ENCODE results near the gene APCDD1. TPM values are rescaled to one million over a fixed set of nuclear protein-coding genes. Genes with fewer than 3 reads are reported as not detected.

The APCDD1 gene
- total RNA-seq, 2 donors from 2014 or later, result 41.0 to 126 TPM

DNA sequence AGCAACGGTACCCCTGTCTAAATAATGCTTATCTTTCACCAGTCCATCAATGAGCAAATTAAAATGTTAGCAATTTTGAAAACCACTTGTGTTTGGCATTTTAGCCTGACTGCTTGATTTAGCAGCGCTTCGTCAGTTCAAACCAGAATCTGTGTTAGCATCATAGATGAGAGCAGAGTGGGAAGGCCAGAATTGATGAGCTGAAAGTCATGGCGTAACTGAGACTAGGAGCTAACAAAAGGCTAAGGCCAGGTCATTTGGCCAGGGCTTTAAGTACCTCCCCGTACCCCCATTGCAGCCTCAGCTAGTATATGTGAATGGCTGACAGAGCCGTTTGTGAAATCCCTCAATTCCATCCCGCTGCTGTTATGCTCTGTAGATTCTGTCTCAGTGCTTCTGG lies 16.0 kb downstream of the APCDD1 start:
- DNase-seq (ENCODE audit: low spot score), result no peak
- Histone ChIP-seq H3K4me1 (replicated peaks) (no peaks in the 10 kb centered on the region), H3K27me3 (replicated peaks; ENCODE audit: insufficient read depth) (no peaks in the 10 kb centered on the region), H3K27ac (no peak overlapping the region), H3K4me3 (no peak overlapping the region), H3K36me3 (no peaks in the 10 kb centered on the region), H3K9me3 (no peaks in the 10 kb centered on the region)
- WGBS, result 89% methylated on average over 7 of the region's 7 CpGs
- TF ChIP-seq CTCF (IDR thresholded peaks at IDR 0.05) (no peak), POLR2A (IDR thresholded peaks at IDR 0.05) (no peak), POLR2AphosphoS5 (IDR thresholded peaks at IDR 0.05) (no peak)
- intact Hi-C loops (cut with DNase I), result no loop called here

DNA sequence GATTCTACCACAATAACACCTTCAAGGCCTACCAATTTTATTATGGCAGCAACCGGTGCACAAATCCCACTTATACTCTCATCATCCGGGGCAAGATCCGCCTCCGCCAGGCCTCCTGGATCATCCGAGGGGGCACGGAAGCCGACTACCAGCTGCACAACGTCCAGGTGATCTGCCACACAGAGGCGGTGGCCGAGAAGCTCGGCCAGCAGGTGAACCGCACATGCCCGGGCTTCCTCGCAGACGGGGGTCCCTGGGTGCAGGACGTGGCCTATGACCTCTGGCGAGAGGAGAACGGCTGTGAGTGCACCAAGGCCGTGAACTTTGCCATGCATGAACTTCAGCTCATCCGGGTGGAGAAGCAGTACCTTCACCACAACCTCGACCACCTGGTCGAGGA lies 17.1 kb downstream of the APCDD1 start:
- no peaks in the 10 kb centered on the region for H3K36me3 ChIP-seq
- H3K4me1 ChIP-seq (replicated peaks), result no peaks in the 10 kb centered on the region
- H3K4me3 ChIP-seq, result no peak overlapping the region
- TF ChIP-seq CTCF (IDR thresholded peaks at IDR 0.05), result no peak
- TF ChIP-seq POLR2A (IDR thresholded peaks at IDR 0.05), result no peak
- TF ChIP-seq POLR2AphosphoS5 (IDR thresholded peaks at IDR 0.05), result no peak
- no peaks in the 10 kb centered on the region for H3K27me3 ChIP-seq (replicated peaks; ENCODE audit: insufficient read depth)
- no peak overlapping the region for H3K27ac ChIP-seq
- intact Hi-C loops (cut with DNase I), result no loop called here
- H3K9me3 ChIP-seq, result no peaks in the 10 kb centered on the region
- 96% methylated on average over 22 of the region's 22 CpGs for WGBS
- no peak for DNase-seq (ENCODE audit: low spot score)

GRCh38 chr18:10473132-10473531 lies 18.7 kb downstream of the APCDD1 start:
- WGBS, result 44% methylated on average over 5 of the region's 5 CpGs
- Histone ChIP-seq H3K36me3 (no peaks in the 10 kb centered on the region), H3K27me3 (replicated peaks; ENCODE audit: insufficient read depth) (no peaks in the 10 kb centered on the region), H3K4me1 (replicated peaks) (no peaks in the 10 kb centered on the region), H3K27ac (no peak overlapping the region), H3K9me3 (no peaks in the 10 kb centered on the region), H3K4me3 (no peak overlapping the region)
- intact Hi-C loops (cut with DNase I), result no loop called here
- DNase-seq (ENCODE audit: low spot score), result no peak
- no peak for TF ChIP-seq POLR2AphosphoS5 (IDR thresholded peaks at IDR 0.05)
- TF ChIP-seq POLR2A (IDR thresholded peaks at IDR 0.05), result no peak
- TF ChIP-seq CTCF (IDR thresholded peaks at IDR 0.05), result no peak

- intact Hi-C loops (cut with DNase I), result no loop called here
- no peak for DNase-seq (ENCODE audit: low spot score)
- TF ChIP-seq POLR2A (IDR thresholded peaks at IDR 0.05) (no peak), CTCF (IDR thresholded peaks at IDR 0.05) (no peak), POLR2AphosphoS5 (IDR thresholded peaks at IDR 0.05) (no peak)
- WGBS, result 94% methylated on average over 17 of the region's 17 CpGs
- H3K36me3 ChIP-seq, result no peaks in the 10 kb centered on the region
- H3K4me3 ChIP-seq, result no peak overlapping the region
- H3K27me3 ChIP-seq (replicated peaks; ENCODE audit: insufficient read depth), result no peaks in the 10 kb centered on the region
- H3K4me1 ChIP-seq (replicated peaks), result no peaks in the 10 kb centered on the region
- no peaks in the 10 kb centered on the region for H3K9me3 ChIP-seq
- no peak overlapping the region for H3K27ac ChIP-seq
Observed at GRCh38 chr18:10474309-10474708, 19.9 kb downstream of the APCDD1 start.

- H3K36me3 ChIP-seq, result no peaks in the 10 kb centered on the region
- intact Hi-C loops (cut with DNase I), result no loop called here
- no peak for DNase-seq (ENCODE audit: low spot score)
- no peak overlapping the region for H3K4me3 ChIP-seq
- TF ChIP-seq POLR2A (IDR thresholded peaks at IDR 0.05) (no peak), POLR2AphosphoS5 (IDR thresholded peaks at IDR 0.05) (no peak), CTCF (IDR thresholded peaks at IDR 0.05) (no peak)
- peak overlapping the region in 1 of 2 donors; percentile 44 for H3K27ac ChIP-seq
- H3K9me3 ChIP-seq, result no peaks in the 10 kb centered on the region
- WGBS, result 43% methylated on average over 3 of the region's 3 CpGs
- H3K4me1 ChIP-seq (replicated peaks), result no peaks in the 10 kb centered on the region
- no peaks in the 10 kb centered on the region for H3K27me3 ChIP-seq (replicated peaks; ENCODE audit: insufficient read depth)
Observed at GRCh38 chr18:10475276-10475653, 20.8 kb downstream of the APCDD1 start.
